Upper lobe of left lung (tissue), 6 donors: Measurements from ENCODE around the gene NLGN2. TPM values are rescaled to one million over a fixed set of nuclear protein-coding genes. Genes with fewer than 3 reads are reported as not detected.

Experiments
- ATAC-seq, 2 donors: fragments of 200-7000 bp; cut with Tn5 transposase; one replicate each; pipeline ENCODE4 v1.9.1; 2022; ENCODE audit warnings: mild to moderate bottlenecking in 2 of 2, moderate library complexity in 2 of 2; ENCODE audit not compliant: low FRiP score in 2 of 2
- DNase-seq, 2 donors: peaks; one replicate each; pipeline ENCODE4 v3.0.0-alpha.2; 2019 to 2020
- H3K27ac ChIP-seq, 4 donors: fragments of 200-600 bp; sonication (generic); one replicate each; pipeline ENCODE4 v1.5.1; 2016 to 2019
- H3K27me3 ChIP-seq, 4 donors: fragments of 200-600 bp; sonication (generic); one replicate each; pipeline ENCODE4 v1.5.1; 2017 to 2019
- H3K36me3 ChIP-seq, 4 donors: fragments of 200-600 bp; sonication (generic); one replicate each; pipeline ENCODE4 v1.5.1; 2016 to 2019
- H3K4me1 ChIP-seq, 4 donors: fragments of 200-600 bp; sonication (generic); one replicate each; pipeline ENCODE4 v1.5.1; 2018 to 2019
- H3K4me3 ChIP-seq, 4 donors: fragments of 200-600 bp; sonication (generic); one replicate each; pipeline ENCODE4 v1.5.1; 2017 to 2019; ENCODE audit warnings: mild to moderate bottlenecking in 2 of 4, moderate library complexity in 1 of 4
- H3K9me3 ChIP-seq, 4 donors: fragments of 200-600 bp; sonication (generic); one replicate each; pipeline ENCODE4 v1.5.1; 2018 to 2019
- EP300 ChIP-seq, 4 donors: sonication (generic); formaldehyde crosslinking; IDR thresholded peaks; one replicate each; pipeline ENCODE4 v1.5.1; 2017; ENCODE audit warnings: antibody characterized with exemption in 4 of 4, control low read depth in 2 of 4
- POLR2A ChIP-seq, 4 donors: fragments of 450-650 bp; IDR thresholded peaks; one replicate each; pipeline ENCODE4 v1.5.1; 2016 to 2017; ENCODE audit warnings: antibody characterized with exemption in 4 of 4, mild to moderate bottlenecking in 2 of 4
- POLR2AphosphoS5 ChIP-seq, 2 donors: sonication (generic); formaldehyde crosslinking; IDR thresholded peaks; one replicate each; pipeline ENCODE4 v1.5.1; 2017; ENCODE audit warnings: antibody characterized with exemption in 2 of 2
- WGBS, 2 donors: methylation state at CpG; one replicate each; pipeline ENCODE4 v1.1.5; 2017 to 2018; 5-methylcytosine and 5-hydroxymethylcytosine counted together
- total RNA-seq, 6 donors: library from RNA; depleted of rRNA in 4 of 6; stranded (reverse); fragments of >200 nt in 4 of 6; gene quantifications; one replicate each; pipeline versions ENCODE4 v1.1.0 to v1.2.1, GENCODE V29; 2016 to 2021
- TF ChIP-seq, protein P1 (sequence below), 6 experiments: fragments of 450-650 bp in 4 of 6; fragments of 200-600 bp in 2 of 6; sonication (generic) in 2 of 6; IDR thresholded peaks; one replicate each; pipeline ENCODE4 v1.5.1; 2016 to 2019; ENCODE audit warnings: antibody characterized with exemption in 6 of 6
- donor health status: DM: no; HTN: no; CAD: no; lungs with moderate emphysema.
- donor health status: DM: no; HTN: yes; CAD: no; lungs with severe emphysema.

Gene NLGN2
- total RNA-seq, 6 donors from 2014 or later: 3.8 to 16.8 (median 8.9) TPM

DNA sequence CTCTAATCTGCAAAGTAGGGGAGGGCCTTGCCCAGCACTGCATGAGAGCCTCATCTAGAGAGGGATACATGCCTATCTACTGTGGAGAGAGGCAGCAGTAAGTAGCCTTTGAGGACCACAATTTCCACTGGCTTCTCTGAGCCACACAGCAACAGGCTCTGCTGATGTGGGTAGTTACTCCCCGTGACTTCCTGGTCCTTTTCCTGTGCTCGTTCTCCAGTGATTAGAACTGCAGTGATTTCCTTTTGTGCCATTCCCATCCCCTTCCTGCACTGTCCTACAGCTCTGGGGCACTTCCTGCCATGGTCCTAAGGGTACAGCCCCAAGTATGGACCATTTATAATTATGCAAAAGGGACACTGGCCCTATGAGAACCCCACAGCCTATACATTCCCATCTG is 16.3 kb upstream of the NLGN2 start:
- TF ChIP-seq, protein P1, sequence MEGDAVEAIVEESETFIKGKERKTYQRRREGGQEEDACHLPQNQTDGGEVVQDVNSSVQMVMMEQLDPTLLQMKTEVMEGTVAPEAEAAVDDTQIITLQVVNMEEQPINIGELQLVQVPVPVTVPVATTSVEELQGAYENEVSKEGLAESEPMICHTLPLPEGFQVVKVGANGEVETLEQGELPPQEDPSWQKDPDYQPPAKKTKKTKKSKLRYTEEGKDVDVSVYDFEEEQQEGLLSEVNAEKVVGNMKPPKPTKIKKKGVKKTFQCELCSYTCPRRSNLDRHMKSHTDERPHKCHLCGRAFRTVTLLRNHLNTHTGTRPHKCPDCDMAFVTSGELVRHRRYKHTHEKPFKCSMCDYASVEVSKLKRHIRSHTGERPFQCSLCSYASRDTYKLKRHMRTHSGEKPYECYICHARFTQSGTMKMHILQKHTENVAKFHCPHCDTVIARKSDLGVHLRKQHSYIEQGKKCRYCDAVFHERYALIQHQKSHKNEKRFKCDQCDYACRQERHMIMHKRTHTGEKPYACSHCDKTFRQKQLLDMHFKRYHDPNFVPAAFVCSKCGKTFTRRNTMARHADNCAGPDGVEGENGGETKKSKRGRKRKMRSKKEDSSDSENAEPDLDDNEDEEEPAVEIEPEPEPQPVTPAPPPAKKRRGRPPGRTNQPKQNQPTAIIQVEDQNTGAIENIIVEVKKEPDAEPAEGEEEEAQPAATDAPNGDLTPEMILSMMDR (IDR thresholded peaks at IDR 0.05): no peak
- TF ChIP-seq POLR2A (IDR thresholded peaks at IDR 0.05): no peak
- TF ChIP-seq POLR2AphosphoS5 (IDR thresholded peaks at IDR 0.05): no peak
- no peak for TF ChIP-seq EP300 (IDR thresholded peaks at IDR 0.05)
- H3K27me3 ChIP-seq: no peaks in the 10 kb centered on the region
- H3K36me3 ChIP-seq: peaks cover 0 to 43% (median 28%) of the 10 kb centered on the region in 4 donors
- no peak for DNase-seq
- no peak for ATAC-seq
- H3K4me1 ChIP-seq: peaks cover 15 to 32% (median 23%) of the 10 kb centered on the region in 4 donors
- WGBS, 2 donors: 51 to 57% methylated on average over 2 of the region's 2 CpGs
- peak overlapping the region in 2 of 4 donors; percentile 31 to 50 for H3K27ac ChIP-seq
- H3K9me3 ChIP-seq: no peaks in the 10 kb centered on the region
- no peak overlapping the region for H3K4me3 ChIP-seq

DNA sequence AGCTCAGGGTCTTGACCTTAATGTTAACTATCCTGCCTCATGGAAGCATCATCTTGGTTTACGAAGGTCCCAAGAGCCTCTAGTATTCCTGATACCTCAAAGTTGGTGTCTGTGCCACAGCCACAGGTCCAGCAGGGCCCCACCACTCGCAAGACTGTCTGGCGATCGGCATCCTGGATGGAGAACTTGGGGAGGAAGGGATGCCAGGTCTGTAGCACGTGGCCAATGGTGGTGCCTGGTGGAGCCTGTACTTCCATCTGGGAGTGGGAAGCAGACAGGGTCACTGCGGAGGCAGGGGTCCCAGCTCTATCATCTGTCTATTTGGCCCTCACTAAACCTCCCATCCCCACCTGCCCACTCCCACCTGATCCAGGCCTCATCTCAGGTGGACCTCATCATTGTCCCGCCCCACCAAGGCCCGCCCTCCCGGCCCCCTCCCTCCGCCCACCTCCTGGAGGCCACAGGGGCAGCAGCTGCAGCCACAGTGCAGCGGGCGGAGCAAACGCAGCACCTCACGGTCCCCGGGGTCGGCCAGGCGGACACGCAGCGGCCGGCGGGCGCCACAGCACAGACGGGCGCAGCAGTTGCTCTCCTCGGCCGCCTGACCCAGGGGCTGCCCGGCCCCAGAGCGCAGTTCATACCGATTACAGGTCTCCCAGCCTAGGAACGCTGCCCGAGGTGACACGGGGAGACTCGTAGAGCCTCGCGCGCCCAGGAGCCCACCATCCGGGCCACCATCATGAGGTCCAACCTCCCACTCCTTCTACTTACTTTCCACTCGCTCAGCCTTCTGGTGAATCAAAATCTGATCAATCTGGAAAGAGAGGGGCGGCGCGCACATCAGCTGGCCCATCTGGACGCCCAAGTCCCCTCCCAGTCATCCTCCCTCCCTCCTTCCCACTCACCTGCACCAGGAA is 14.7 kb upstream of the NLGN2 start:
- no peak for TF ChIP-seq POLR2AphosphoS5 (IDR thresholded peaks at IDR 0.05)
- TF ChIP-seq, protein P1 (IDR thresholded peaks at IDR 0.05): no peak
- no peak for ATAC-seq
- peak in 1 of 2 donors; percentile 82 for DNase-seq
- no peaks in the 10 kb centered on the region for H3K27me3 ChIP-seq
- peak overlapping the region; percentile 67 to 95 (median 89) for H3K4me3 ChIP-seq
- H3K9me3 ChIP-seq: no peaks in the 10 kb centered on the region
- 81 to 82% methylated on average over 33 to 36 of the region's 42 CpGs for WGBS, 2 donors
- peaks cover 15 to 32% (median 23%) of the 10 kb centered on the region in 4 donors for H3K4me1 ChIP-seq
- H3K27ac ChIP-seq: peak overlapping the region; percentile 25 to 93 (median 92)
- peaks cover 0 to 30% (median 22%) of the 10 kb centered on the region in 4 donors for H3K36me3 ChIP-seq

DNA sequence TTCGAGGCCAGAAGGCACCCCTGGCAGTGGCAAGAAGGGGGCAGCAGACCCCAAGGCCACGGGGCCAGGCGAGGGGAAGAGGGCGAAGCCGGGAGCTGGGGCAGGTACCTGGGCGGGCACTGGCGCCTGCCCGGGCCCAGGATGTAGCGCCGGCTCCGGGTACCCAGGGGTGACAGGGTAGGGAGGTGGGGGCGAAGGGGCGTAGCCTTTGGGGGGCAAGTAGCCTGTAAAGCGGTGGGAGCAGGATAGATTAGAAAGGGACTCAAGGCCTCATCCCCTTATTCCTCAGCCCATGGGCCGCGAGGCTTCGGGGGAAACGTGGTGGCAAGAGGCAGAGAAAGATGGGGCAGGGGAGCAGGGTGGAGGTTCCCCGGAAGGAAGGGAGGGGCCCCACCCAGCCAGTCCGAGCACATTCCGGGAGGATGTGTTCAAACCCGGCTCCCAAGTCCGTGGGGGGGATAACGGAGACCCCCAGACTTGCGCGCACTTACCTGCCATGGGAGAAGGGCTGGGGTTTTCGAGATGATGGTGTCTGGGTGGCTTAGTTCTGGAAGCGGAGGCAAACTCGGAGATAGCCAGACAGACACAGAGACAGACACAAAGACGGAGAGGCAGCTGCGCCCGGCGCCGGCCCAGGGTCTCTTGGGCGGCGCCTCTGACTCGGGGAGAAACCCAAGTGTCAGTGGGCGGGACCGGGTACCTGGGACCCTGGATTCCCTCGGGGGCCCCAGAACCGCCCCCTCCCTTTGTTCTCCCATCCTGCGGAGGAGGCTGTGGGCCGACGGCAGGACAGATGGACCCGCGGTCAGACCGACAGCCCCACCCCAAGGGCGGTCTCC is 13.8 kb upstream of the NLGN2 start:
- Histone ChIP-seq H3K27me3 (no peaks in the 10 kb centered on the region), H3K36me3 (peaks cover 0 to 21% (median 17%) of the 10 kb centered on the region in 4 donors), H3K4me3 (peak overlapping the region; percentile 67 to 95 (median 89)), H3K4me1 (peaks cover 15 to 32% (median 23%) of the 10 kb centered on the region in 4 donors), H3K27ac (peak overlapping the region; percentile 85 to 93 (median 92)), H3K9me3 (no peaks in the 10 kb centered on the region)
- DNase-seq: peak; percentile 41 to 87
- no peak for TF ChIP-seq POLR2A (IDR thresholded peaks at IDR 0.05)
- TF ChIP-seq EP300 (IDR thresholded peaks at IDR 0.05): no peak
- no peak for TF ChIP-seq POLR2AphosphoS5 (IDR thresholded peaks at IDR 0.05)
- TF ChIP-seq, protein P1 (IDR thresholded peaks at IDR 0.05): no peak
- ATAC-seq: peak; percentile 12 to 39
- WGBS, 2 donors: 3 to 7% methylated on average over 30 to 33 of the region's 48 CpGs

DNA sequence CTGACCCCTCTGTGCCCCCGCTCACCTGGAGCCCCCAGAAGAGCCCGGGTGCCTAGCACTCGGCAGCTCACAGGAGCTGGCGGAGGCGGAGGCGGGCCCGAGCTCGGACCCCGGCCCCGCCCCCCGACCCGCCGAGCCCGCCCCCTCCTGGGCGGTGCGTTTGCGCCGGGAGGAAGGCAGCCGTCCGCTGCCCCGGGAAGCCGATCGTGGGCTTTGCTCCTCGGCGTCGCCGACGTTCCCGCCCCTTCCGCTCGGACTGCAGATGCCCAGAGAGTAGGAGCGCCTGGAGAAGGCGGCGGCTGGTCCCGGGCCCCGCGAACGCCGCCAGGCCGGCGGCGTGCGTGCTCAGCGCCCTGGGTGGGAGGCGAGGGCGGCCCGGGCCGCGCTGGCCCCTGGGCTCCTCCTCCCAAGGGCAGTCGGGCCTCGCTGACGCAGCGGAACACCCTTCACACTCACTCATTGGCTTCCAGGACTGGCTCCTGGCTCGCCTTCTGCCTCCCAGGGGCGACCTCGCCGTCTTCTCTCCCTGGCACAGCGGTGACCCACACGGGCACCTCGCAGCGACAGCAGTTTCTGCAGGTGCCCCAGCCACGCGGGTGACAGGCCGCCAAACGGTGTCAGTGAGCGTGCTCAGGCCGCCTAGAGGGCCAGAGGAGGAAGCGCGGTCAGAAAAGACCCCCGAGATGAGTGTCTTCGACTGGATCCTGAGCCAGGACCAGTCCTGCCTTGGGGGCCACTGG is 13.0 kb upstream of the NLGN2 start, which contains the start of gene PLSCR3:
Gene PLSCR3, minus strand, starts transcription at position 74 of the 740 bp plus-strand sequence. CDS start 415 bp downstream, outside the sequence.
- TF ChIP-seq POLR2A (IDR thresholded peaks at IDR 0.05) (peak in 3 of 4 donors; percentile 50 to 96 (median 89)), POLR2AphosphoS5 (IDR thresholded peaks at IDR 0.05) (peak; percentile 70 to 94), EP300 (IDR thresholded peaks at IDR 0.05) (no peak)
- TF ChIP-seq, protein P1 (IDR thresholded peaks at IDR 0.05): peak in 4 of 6 experiments; percentile 32 to 68 (median 53)
- ATAC-seq: peak; percentile 90 to 96
- H3K27me3 ChIP-seq: no peaks in the 10 kb centered on the region
- H3K4me1 ChIP-seq: peaks cover 15 to 32% (median 23%) of the 10 kb centered on the region in 4 donors
- H3K27ac ChIP-seq: peak within 1 kb of the TSS; percentile 85 to 93 (median 92)
- WGBS, 2 donors: 0 to 2% methylated on average over 3 to 14 of the region's 71 CpGs
- peak; percentile 88 to 98 for DNase-seq
- no peaks in the 10 kb centered on the region for H3K9me3 ChIP-seq
- H3K4me3 ChIP-seq: peak within 1 kb of the TSS; percentile 67 to 95 (median 89)
- peaks cover 0 to 13% (median 9%) of the 10 kb centered on the region in 4 donors for H3K36me3 ChIP-seq
